A172 (cell line): Measurements from ENCODE around the gene PIPOX. TPM values are rescaled to one million over a fixed set of nuclear protein-coding genes. Genes with fewer than 3 reads are reported as not detected.
A peak's percentile ranks its signal among the peaks of the same experiment; 100 is the strongest.

Experiments used
- DNase-seq: peaks from one replicate; pipeline ENCODE4 v3.0.0-alpha.2; 2015; ENCODE audit warnings: low spot score
- total RNA-seq: library from RNA; depleted of rRNA; stranded (reverse); fragments of >200 nt; shearing (Covaris generic); gene quantifications from 2 replicates; pipeline ENCODE4 v1.2.3, GENCODE V29; 2014; rRNA removed

The PIPOX gene, protein sequence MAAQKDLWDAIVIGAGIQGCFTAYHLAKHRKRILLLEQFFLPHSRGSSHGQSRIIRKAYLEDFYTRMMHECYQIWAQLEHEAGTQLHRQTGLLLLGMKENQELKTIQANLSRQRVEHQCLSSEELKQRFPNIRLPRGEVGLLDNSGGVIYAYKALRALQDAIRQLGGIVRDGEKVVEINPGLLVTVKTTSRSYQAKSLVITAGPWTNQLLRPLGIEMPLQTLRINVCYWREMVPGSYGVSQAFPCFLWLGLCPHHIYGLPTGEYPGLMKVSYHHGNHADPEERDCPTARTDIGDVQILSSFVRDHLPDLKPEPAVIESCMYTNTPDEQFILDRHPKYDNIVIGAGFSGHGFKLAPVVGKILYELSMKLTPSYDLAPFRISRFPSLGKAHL
- total RNA-seq: 1.1 and 1.7 TPM in 2 replicates

DNA sequence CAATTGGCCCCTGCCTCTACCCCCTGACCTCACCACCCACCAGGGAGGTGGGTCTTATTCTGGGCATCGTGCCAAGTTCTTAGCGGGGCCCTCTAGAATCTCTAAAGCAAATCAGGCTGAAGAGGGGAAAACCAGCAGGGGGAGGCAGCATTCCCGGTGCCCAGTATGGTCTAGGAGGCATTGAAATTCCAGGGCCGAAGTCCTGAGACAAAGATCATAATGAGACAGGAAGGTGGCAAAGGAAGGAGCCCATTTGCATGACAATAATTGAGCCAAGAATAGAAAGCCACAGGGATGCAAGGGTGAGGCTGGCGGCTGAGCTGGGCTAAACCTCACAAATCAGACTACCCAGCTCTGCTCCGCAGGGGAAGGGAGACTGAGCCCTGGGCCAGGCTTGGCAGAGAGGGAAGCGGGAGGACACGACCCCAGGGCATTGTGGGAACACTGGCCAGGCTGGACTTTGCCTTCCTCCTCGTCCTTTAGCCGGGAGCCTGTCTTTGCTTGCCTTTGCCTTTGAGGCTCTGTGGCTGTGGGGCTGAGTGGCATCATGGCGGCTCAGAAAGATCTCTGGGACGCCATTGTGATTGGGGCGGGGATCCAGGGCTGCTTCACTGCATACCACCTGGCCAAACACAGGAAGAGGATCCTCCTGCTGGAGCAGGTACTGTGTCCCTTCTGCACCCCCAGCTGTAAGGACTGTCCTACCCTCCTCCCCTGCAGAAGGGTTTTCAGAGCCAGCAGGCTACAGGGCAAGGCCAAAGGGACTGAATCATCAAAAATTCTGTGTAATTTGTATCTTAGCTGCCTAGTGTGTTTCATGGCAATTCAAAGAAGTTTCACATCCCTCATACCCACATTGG, at the start of gene PIPOX:
Gene PIPOX, plus strand, starts transcription at position 463 of the 860 bp plus-strand sequence. Its CDS starts 85 bp downstream, at position 548.
- DNase-seq: peak; percentile 65

DNA sequence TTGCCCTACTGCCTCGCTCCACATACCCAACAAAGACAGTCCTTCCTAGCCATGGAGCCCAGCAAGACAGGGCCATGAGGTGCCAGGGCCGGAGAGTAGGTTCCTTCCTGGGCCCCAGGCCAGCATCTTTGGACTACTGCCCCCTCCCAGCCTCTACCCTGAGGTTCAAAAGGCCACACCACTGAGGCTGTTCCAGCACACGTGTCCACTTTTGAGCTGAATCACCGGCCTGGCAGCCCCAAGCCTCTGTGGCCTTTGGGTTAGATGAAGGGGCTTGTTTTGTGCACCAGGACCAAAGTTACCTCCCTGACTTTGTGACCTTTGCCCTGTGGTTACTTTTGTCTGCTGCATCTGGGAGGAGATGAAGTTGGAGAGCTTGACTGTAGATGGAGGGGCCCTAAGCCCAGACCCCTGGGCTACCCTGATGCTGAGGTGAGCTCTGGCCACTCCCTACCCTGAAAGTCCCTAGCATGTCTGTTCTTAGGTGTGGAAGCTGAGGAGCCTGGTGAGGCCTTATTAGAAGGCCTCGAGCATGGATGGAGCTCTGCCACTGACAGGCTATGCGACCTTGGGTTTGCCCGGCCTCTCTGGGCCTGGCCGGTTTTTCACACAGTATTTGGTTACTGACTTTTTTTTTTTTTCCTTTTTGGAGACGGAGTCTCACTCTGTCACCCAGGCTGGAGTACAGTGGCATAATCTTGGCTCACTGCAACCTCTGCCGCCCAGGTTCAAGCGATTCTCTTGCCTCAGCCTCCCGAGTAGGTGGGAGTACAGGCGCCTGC, 49.1 kb upstream of the PIPOX start:
- no peak for DNase-seq

DNA sequence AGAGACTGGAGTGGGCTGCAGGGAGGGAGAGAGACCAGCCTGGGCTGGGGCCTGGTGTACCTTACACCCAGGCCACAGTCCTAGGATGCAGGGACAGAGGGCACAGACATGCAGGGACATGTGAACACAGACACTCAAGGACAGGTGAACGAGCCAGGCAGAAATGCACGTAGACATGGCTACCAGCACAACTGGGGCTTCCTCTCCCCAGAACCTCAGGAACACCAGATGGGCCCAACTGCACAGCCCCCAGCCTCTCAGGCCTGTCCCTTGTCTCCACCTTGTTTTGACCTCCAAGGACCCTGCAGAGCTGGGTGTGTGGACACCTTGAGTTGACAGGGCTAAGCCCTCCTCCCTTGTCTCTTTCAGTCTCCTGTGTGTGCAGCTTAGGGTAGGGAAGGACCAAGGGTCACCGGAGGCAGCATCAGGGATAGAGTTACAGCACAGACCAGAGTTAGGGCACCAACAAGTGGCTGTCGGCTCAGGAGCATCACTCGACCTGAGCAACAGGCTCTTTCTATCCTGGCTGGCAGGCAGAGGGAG, 46.3 kb upstream of the PIPOX start:
- DNase-seq: no peak

GRCh38 chr17:28997806-28998205, 45.1 kb upstream of the PIPOX start:
- no peak for DNase-seq

- no peak for DNase-seq
These were observed 43.7 kb upstream of the PIPOX start for GRCh38 chr17:28999206-28999605.

DNA sequence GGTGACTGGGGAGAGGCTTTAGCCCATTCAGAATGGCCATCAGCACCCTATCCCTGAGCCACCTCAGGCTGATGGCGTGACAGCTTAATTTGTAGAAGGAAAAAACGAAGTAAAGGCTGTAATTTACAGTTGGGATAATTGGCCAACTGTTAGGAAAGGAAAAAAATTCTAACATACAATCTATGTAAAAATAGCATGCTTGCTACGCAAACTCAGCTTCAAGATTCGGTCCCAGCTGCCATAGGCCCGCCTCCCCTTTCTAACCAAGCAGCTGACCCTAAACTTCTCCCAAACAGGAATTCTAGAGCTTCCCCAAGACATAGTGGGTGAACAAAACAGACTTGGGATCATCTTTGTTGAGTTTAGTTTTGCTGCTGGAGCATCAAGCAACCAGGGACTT, 42.0 kb upstream of the PIPOX start:
- no peak for DNase-seq

GRCh38 chr17:29002811-29003210, 40.1 kb upstream of the PIPOX start:
- DNase-seq: no peak

- DNase-seq: no peak
These were observed 39.7 kb upstream of the PIPOX start for GRCh38 chr17:29003289-29003688.

DNA sequence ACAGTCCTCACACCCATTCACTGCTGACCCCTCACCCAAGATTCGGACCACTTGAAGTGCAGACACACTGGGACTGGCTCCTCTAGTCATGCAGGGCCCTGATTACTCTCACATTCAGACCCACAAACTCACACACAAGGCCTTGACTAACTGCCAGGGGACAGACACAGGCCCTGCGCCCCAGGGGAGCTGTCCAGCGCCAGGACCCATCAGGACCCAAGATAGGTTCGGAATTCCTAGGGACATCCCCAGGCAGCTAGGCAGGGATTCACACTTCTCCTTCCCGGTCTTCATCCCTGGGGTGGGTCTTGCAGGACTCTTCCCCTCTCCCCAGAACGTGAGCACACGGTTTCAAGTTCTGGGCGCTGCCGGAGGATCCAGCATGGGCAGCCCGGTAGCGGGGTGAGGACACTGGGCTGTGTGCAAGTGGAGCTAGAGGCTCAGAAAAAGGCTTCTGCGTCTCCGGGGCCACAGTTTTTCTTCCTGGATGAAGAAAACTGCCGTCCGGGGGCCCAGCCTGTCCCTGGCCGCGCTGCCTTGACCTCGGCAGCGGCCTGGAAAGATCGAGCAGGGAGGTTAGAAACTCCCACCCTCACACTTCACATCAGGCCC, 38.8 kb upstream of the PIPOX start:
- peak; percentile 41 for DNase-seq

DNA sequence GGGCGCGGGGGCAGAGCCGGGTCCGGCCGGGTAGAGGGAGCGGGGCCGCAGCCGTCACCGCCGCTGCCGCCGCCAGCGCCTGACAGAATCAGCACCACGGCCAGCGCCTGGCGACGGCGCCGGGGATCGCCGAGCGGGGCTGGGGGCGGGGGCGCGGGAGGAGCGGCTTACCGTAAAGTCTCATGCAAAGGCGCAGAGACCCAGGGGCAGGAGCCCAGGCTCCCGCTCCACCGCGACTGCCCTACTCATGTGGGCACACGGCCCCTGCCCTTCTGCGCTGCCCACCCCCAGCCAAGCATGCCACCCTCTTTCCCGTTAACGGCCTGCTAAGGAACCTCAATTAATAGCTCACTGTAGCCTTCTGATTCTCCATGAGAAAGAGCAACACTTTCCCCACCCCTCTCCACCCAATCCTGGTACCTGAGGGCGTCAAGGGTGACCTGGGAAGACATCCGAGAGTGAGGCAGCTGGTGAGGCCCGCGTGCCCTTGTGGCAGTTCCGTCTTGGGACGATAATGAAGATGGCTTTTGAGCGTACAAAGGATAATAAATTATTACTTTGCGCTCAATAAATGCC, 36.9 kb upstream of the PIPOX start, which contains the start of gene SEZ6:
Gene SEZ6, minus strand, starts transcription at position 98 of the 576 bp plus-strand sequence. CDS start 164 bp downstream, outside the sequence.
- DNase-seq: peak; percentile 39

- no peak for DNase-seq
These were observed 35.5 kb upstream of the PIPOX start for GRCh38 chr17:29007456-29007855.

- DNase-seq: peak; percentile 91
These were observed 35.0 kb upstream of the PIPOX start for GRCh38 chr17:29007860-29008455.

DNA sequence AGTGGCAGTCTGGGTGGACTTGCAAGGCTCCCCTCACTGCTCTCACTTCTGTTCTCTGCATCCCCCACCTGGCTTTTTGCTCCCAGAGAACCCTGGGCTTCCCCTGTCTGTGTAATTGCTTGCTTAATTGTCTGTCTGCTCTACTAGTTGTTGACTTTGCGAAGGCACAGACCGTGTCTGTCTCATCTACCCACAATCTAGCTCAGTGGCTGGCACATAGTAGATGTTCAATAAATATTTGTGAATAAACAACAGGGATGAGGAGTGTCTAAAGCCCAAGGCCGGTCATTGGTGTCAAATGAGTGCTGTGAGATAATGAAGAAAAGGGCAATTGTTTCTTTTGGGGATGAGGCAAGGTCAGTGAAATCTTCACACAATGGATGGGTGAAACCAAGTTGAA, 34.4 kb upstream of the PIPOX start:
- DNase-seq: no peak

- no peak for DNase-seq
These were observed 32.8 kb upstream of the PIPOX start for GRCh38 chr17:29010129-29010528.

DNA sequence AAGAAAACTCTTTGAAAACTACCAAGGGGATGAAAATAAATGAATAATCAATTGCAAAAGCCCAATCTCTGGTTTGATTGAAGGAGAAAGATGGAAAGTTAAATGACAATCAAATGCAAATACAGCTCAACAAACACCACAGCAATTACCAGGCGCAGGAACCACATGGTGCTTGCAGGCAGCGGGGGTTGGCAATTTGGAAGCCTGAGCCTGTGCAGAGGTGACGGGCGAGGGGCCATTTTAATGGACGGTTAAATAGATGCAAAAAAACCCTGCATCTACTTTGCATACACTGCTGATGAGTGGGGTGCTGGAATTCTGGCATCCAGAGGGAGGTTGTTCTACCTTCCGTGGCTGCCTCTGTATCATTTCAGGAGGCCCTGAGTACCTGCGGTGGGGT, 32.4 kb upstream of the PIPOX start:
- DNase-seq: no peak

- no peak for DNase-seq
These were observed 30.4 kb upstream of the PIPOX start for GRCh38 chr17:29012535-29012934.

- no peak for DNase-seq
These were observed 28.2 kb upstream of the PIPOX start for GRCh38 chr17:29014716-29015115.

GRCh38 chr17:29016345-29017210, 26.4 kb upstream of the PIPOX start:
- no peak for DNase-seq

- no peak for DNase-seq
These were observed 24.0 kb upstream of the PIPOX start for GRCh38 chr17:29018788-29019474.
